DMS 273 (cell line): ENCODE measurements around the gene KLRK1.
A peak's percentile ranks its signal among the peaks of the same experiment; 100 is the strongest.
"Not testable (repeated sequence)": the region's sequence is repeated elsewhere in the genome, so short reads cannot be mapped to it uniquely, and the experiment has no call there.

Experiments used
- DNase-seq: peaks from one replicate; lab custom pipeline; 2025; ENCODE audit not compliant: unreplicated experiment; lab: John Stamatoyannopoulos, UW

The KLRK1 gene

GRCh38 chr12:10362828-10363657 is 26.8 kb downstream of the KLRK1 start:
- DNase-seq: no peak

- no peak for DNase-seq
Observed at GRCh38 chr12:10362325-10362724, 27.5 kb downstream of the KLRK1 start.

GRCh38 chr12:10361622-10362021 is 28.2 kb downstream of the KLRK1 start:
- peak; percentile 10 for DNase-seq

- peak; percentile 35 for DNase-seq
Observed at GRCh38 chr12:10361084-10361483, 28.8 kb downstream of the KLRK1 start.

- DNase-seq: no peak
Observed at GRCh38 chr12:10358969-10359368, 30.9 kb downstream of the KLRK1 start.

GRCh38 chr12:10358131-10358530 is 31.7 kb downstream of the KLRK1 start:
- DNase-seq: no peak

GRCh38 chr12:10354502-10354901 is 35.3 kb downstream of the KLRK1 start:
- no peak for DNase-seq

- no peak for DNase-seq
Observed at GRCh38 chr12:10354071-10354470, 35.8 kb downstream of the KLRK1 start.

GRCh38 chr12:10351457-10351856 is 38.4 kb downstream of the KLRK1 start:
- not testable (repeated sequence) for DNase-seq

GRCh38 chr12:10341892-10342509 is 47.8 kb downstream of the KLRK1 start:
- no peak for DNase-seq

- DNase-seq: not testable (repeated sequence)
Observed at GRCh38 chr12:10340946-10341345, 48.9 kb downstream of the KLRK1 start.

- no peak for DNase-seq
Observed at GRCh38 chr12:10339053-10339840, 50.6 kb downstream of the KLRK1 start.

GRCh38 chr12:10338470-10338869 is 51.4 kb downstream of the KLRK1 start:
- not testable (repeated sequence) for DNase-seq

- not testable (repeated sequence) for DNase-seq
Observed at GRCh38 chr12:10336196-10336595, 53.6 kb downstream of the KLRK1 start.

GRCh38 chr12:10331642-10332239 is 58.1 kb downstream of the KLRK1 start:
- peak; percentile 38 for DNase-seq

- DNase-seq: not testable (repeated sequence)
Observed at GRCh38 chr12:10328691-10329090, 61.1 kb downstream of the KLRK1 start.
